ACHN (cell line): ENCODE results near the gene TNRC6A.
"Not testable (repeated sequence)": the region's sequence is repeated elsewhere in the genome, so short reads cannot be mapped to it uniquely, and the experiment has no call there.

Experiments used
- DNase-seq: peaks from one replicate; pipeline ENCODE4 v3.0.0-alpha.2; 2015
- in situ Hi-C: cut with HindIII; loops from 2 replicates; pipeline ENCODE4 v1.10.0; 2017; ENCODE audit warnings: low sequenced_read_pairs, low pct_ligation_motif_present, low pct_unique_long_range_greater_than_20kb

The TNRC6A gene

GRCh38 chr16:24718967-24719521 is 10.4 kb upstream of the TNRC6A start:
- in situ Hi-C loops = no loop called here
- DNase-seq = no peak

- in situ Hi-C loops = no loop called here
Measured at GRCh38 chr16:24721830-24722238, 7.6 kb upstream of the TNRC6A start.

GRCh38 chr16:24723663-24724062 is 5.8 kb upstream of the TNRC6A start:
- in situ Hi-C loops = no loop called here
- peak; percentile 23 for DNase-seq

More at GRCh38 chr16:24721830-24722238, 7.6 kb upstream of the TNRC6A start:
- no peak for DNase-seq

- DNase-seq = no peak
- in situ Hi-C loops = no loop called here
Measured at GRCh38 chr16:24728011-24728410, 1.4 kb upstream of the TNRC6A start.

GRCh38 chr16:24728891-24729242 is 584 bp upstream of the TNRC6A start:
- in situ Hi-C loops = no loop called here
- DNase-seq = no peak

GRCh38 chr16:24729951-24730815 is 732 bp downstream of the TNRC6A start:
- in situ Hi-C loops = no loop called here
- DNase-seq = peak; percentile 28

- in situ Hi-C loops = no loop called here
- DNase-seq = no peak
Measured at GRCh38 chr16:24730914-24731313, 1.5 kb downstream of the TNRC6A start.

- in situ Hi-C loops = no loop called here
- DNase-seq = no peak
Measured at GRCh38 chr16:24731722-24732419, 2.4 kb downstream of the TNRC6A start.

- in situ Hi-C loops = no loop called here
- DNase-seq = no peak
Measured at GRCh38 chr16:24734382-24734781, 4.9 kb downstream of the TNRC6A start.

GRCh38 chr16:24736758-24737157 is 7.3 kb downstream of the TNRC6A start:
- in situ Hi-C loops = no loop called here
- no peak for DNase-seq

GRCh38 chr16:24737391-24737871 is 8.0 kb downstream of the TNRC6A start:
- in situ Hi-C loops = no loop called here
- DNase-seq = peak; percentile 34

GRCh38 chr16:24737916-24738594 is 8.6 kb downstream of the TNRC6A start:
- no peak for DNase-seq
- in situ Hi-C loops = no loop called here

- DNase-seq = no peak
- in situ Hi-C loops = no loop called here
Measured at GRCh38 chr16:24738895-24739294, 9.4 kb downstream of the TNRC6A start.

- in situ Hi-C loops = no loop called here
- DNase-seq = no peak
Measured at GRCh38 chr16:24741862-24742261, 12.4 kb downstream of the TNRC6A start.

GRCh38 chr16:24742610-24743009 is 13.2 kb downstream of the TNRC6A start:
- in situ Hi-C loops, DNase-seq: not testable (repeated sequence)

- no peak for DNase-seq
- in situ Hi-C loops = no loop called here
Measured at GRCh38 chr16:24745391-24745790, 15.9 kb downstream of the TNRC6A start.

GRCh38 chr16:24745791-24746190 is 16.3 kb downstream of the TNRC6A start:
- no peak for DNase-seq
- in situ Hi-C loops = no loop called here

- no peak for DNase-seq
- in situ Hi-C loops = no loop called here
Measured at GRCh38 chr16:24747441-24747840, 18.0 kb downstream of the TNRC6A start.

GRCh38 chr16:24748242-24748641 is 18.8 kb downstream of the TNRC6A start:
- in situ Hi-C loops = no loop called here
- peak; percentile 92 for DNase-seq
